Measurements from ENCODE around the gene SETDB2.

Gene SETDB2

GRCh38 chr13:49533011-49533410 lies 88.9 kb downstream of the SETDB2 start:
- DNase-seq (ENCODE audit: low read depth, low spot score), result no peak

- DNase-seq (ENCODE audit: low read depth, low spot score), result no peak
These were observed 89.7 kb downstream of the SETDB2 start for GRCh38 chr13:49533591-49534269.

GRCh38 chr13:49536144-49536873 lies 92.2 kb downstream of the SETDB2 start:
- DNase-seq (ENCODE audit: low read depth, low spot score), result no peak

GRCh38 chr13:49538404-49538803 lies 94.3 kb downstream of the SETDB2 start:
- DNase-seq (ENCODE audit: low read depth, low spot score), result no peak

- no peak for DNase-seq (ENCODE audit: low read depth, low spot score)
These were observed 95.2 kb downstream of the SETDB2 start for GRCh38 chr13:49539313-49539712.

GRCh38 chr13:49539746-49540145 lies 95.7 kb downstream of the SETDB2 start:
- DNase-seq (ENCODE audit: low read depth, low spot score), result no peak

- no peak for DNase-seq (ENCODE audit: low read depth, low spot score)
These were observed 96.5 kb downstream of the SETDB2 start for GRCh38 chr13:49540552-49540951.

- no peak for DNase-seq (ENCODE audit: low read depth, low spot score)
These were observed 99.6 kb downstream of the SETDB2 start for GRCh38 chr13:49543656-49544055.

Measured in activated naive CD8-positive, alpha-beta T cell treated with anti-CD3 and anti-CD28 coated beads, Interleukin-2, amount 50 U/mL, for 16 hours (primary cell).